ENCODE results near the gene ITGA7.

Gene ITGA7

GRCh38 chr12:55637467-55637866, 70.2 kb downstream of the ITGA7 start:
- peaks cover 0 to 5% of the 10 kb centered on the region in 2 donors for H3K27me3 ChIP-seq (ENCODE audit: control insufficient read depth in 1 of 2, insufficient read depth in 2 of 2, low read length in 2 of 2)
- H3K4me3 ChIP-seq (ENCODE audit: low read length in 2 of 2): no peak overlapping the region
- no peaks in the 10 kb centered on the region for H3K9me3 ChIP-seq (ENCODE audit: control insufficient read depth in 2 of 2, low read length in 2 of 2)
- no peaks in the 10 kb centered on the region for H3K4me1 ChIP-seq (ENCODE audit: control insufficient read depth, insufficient read depth, low read length)
- H3K36me3 ChIP-seq (ENCODE audit: control insufficient read depth in 2 of 2, insufficient read depth in 2 of 2, low read length in 2 of 2): no peaks in the 10 kb centered on the region
- no peak overlapping the region for H3K9ac ChIP-seq (ENCODE audit: low read length in 2 of 2)
- no peak overlapping the region for H3K27ac ChIP-seq (ENCODE audit: low read length)

GRCh38 chr12:55636853-55637252, 70.9 kb downstream of the ITGA7 start, which contains the start of gene OR10P1:
Gene OR10P1, plus strand, starts transcription at chr12:55636892. Its CDS starts 0 bp downstream, at chr12:55636892.
- Histone ChIP-seq H3K27ac (ENCODE audit: low read length) (no peak within 1 kb of the TSS), H3K9me3 (ENCODE audit: control insufficient read depth in 2 of 2, low read length in 2 of 2) (no peaks in the 10 kb centered on the region), H3K36me3 (ENCODE audit: control insufficient read depth in 2 of 2, insufficient read depth in 2 of 2, low read length in 2 of 2) (no peaks in the 10 kb centered on the region), H3K9ac (ENCODE audit: low read length in 2 of 2) (no peak within 1 kb of the TSS), H3K4me3 (ENCODE audit: low read length in 2 of 2) (no peak within 1 kb of the TSS), H3K4me1 (ENCODE audit: control insufficient read depth, insufficient read depth, low read length) (no peaks in the 10 kb centered on the region), H3K27me3 (ENCODE audit: control insufficient read depth in 1 of 2, insufficient read depth in 2 of 2, low read length in 2 of 2) (peaks cover 0 to 5% of the 10 kb centered on the region in 2 donors)

GRCh38 chr12:55636116-55636655, 71.5 kb downstream of the ITGA7 start:
- Histone ChIP-seq H3K36me3 (ENCODE audit: control insufficient read depth in 2 of 2, insufficient read depth in 2 of 2, low read length in 2 of 2) (no peaks in the 10 kb centered on the region), H3K9ac (ENCODE audit: low read length in 2 of 2) (no peak overlapping the region), H3K9me3 (ENCODE audit: control insufficient read depth in 2 of 2, low read length in 2 of 2) (no peaks in the 10 kb centered on the region), H3K4me3 (ENCODE audit: low read length in 2 of 2) (no peak overlapping the region), H3K27me3 (ENCODE audit: control insufficient read depth in 1 of 2, insufficient read depth in 2 of 2, low read length in 2 of 2) (peaks cover 0 to 5% of the 10 kb centered on the region in 2 donors), H3K27ac (ENCODE audit: low read length) (no peak overlapping the region), H3K4me1 (ENCODE audit: control insufficient read depth, insufficient read depth, low read length) (no peaks in the 10 kb centered on the region)

Data from stomach smooth muscle (tissue), 2 donors.